Activated CD4-positive, alpha-beta T cell treated with anti-CD3 and anti-CD28 coated beads, Interleukin-2, amount 50 U/mL, for 24 hours (primary cell): Measurements from ENCODE around the gene ONECUT3.
A peak's percentile ranks its signal among the peaks of the same experiment; 100 is the strongest.

Experiments used
- DNase-seq, 2 donors: peaks; one replicate each; pipeline ENCODE4 v3.0.0-alpha.2; 2020; ENCODE audit warnings: low read depth in 1 of 2, low spot score in 1 of 2

Gene ONECUT3

GRCh38 chr19:1813192-1814182, 60.2 kb downstream of the ONECUT3 start:
- no peak for DNase-seq

- no peak for DNase-seq
Observed at GRCh38 chr19:1814391-1814790, 61.1 kb downstream of the ONECUT3 start.

GRCh38 chr19:1814833-1815604, 61.7 kb downstream of the ONECUT3 start:
- DNase-seq = no peak

- no peak for DNase-seq
Observed at GRCh38 chr19:1815605-1816529, 62.6 kb downstream of the ONECUT3 start.

- DNase-seq = no peak
Observed at GRCh38 chr19:1816530-1817298, 63.4 kb downstream of the ONECUT3 start.

- no peak for DNase-seq
Observed at GRCh38 chr19:1817553-1818179, 64.4 kb downstream of the ONECUT3 start.

- no peak for DNase-seq
Observed at GRCh38 chr19:1818549-1819195, 65.4 kb downstream of the ONECUT3 start.

- DNase-seq = no peak
Observed at GRCh38 chr19:1819341-1820255, 66.3 kb downstream of the ONECUT3 start.

- DNase-seq = no peak
Observed at GRCh38 chr19:1822210-1822609, 68.9 kb downstream of the ONECUT3 start.

- no peak for DNase-seq
Observed at GRCh38 chr19:1823020-1823419, 69.7 kb downstream of the ONECUT3 start.

- DNase-seq = no peak
Observed at GRCh38 chr19:1823539-1824251, 70.4 kb downstream of the ONECUT3 start.

GRCh38 chr19:1824252-1824622, 70.9 kb downstream of the ONECUT3 start:
- DNase-seq = no peak

GRCh38 chr19:1825909-1826556, 72.7 kb downstream of the ONECUT3 start:
- DNase-seq = peak; percentile 67 to 70

- DNase-seq = no peak
Observed at GRCh38 chr19:1826557-1827521, 73.5 kb downstream of the ONECUT3 start.

- DNase-seq = no peak
Observed at GRCh38 chr19:1827566-1828278, 74.4 kb downstream of the ONECUT3 start.
